ENCODE data around the gene KCNQ5. TPM values are rescaled to one million over a fixed set of nuclear protein-coding genes. Genes with fewer than 3 reads are reported as not detected.
A peak's percentile ranks its signal among the peaks of the same experiment; 100 is the strongest.

KCNQ5 gene
- total and polyA plus RNA-seq, 2 donors: 1.0 to 1.7 TPM

DNA sequence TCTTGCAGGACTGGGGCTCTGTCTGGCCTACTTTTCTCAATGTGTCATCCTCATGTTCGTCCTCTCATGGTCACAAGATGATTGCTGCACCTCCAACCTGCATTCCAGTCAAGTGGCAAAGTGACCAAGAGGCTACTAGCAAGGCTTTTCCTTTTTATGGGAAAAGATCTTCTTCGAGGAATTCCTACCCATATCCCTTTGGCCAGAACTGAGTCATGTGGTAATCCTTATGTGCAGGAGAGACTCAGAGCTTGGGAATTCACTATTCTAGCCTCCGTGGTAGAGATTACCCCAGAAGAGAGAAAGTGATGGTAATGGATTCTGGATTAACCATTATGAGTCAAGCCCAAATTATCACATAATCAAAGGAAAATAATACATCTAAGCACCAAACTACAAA, 162.7 kb downstream of the KCNQ5 start:
- Histone ChIP-seq H3K27ac (ENCODE audit: low read depth in 1 of 2, low read length in 1 of 2) (no peak overlapping the region), H3K4me3 (ENCODE audit: low read length in 2 of 2) (no peak overlapping the region), H3K36me3 (ENCODE audit: control insufficient read depth in 2 of 2, insufficient read depth in 2 of 2, low read length in 1 of 2) (no peaks in the 10 kb centered on the region), H3K9me3 (ENCODE audit: control insufficient read depth in 2 of 2, insufficient read depth in 1 of 2, low read length in 1 of 2) (no peaks in the 10 kb centered on the region), H3K27me3 (ENCODE audit: control insufficient read depth in 2 of 2, insufficient read depth in 1 of 2, low read length in 1 of 2) (no peaks in the 10 kb centered on the region), H3K4me1 (ENCODE audit: control insufficient read depth in 2 of 2, insufficient read depth in 2 of 2, low read length in 2 of 2) (peaks cover 0 to 3% of the 10 kb centered on the region in 2 donors)
- 98% methylated on average over 3 of the region's 3 CpGs for WGBS
- DNase-seq (ENCODE audit: low read depth in 6 of 9, low spot score in 9 of 9): no peak

DNA sequence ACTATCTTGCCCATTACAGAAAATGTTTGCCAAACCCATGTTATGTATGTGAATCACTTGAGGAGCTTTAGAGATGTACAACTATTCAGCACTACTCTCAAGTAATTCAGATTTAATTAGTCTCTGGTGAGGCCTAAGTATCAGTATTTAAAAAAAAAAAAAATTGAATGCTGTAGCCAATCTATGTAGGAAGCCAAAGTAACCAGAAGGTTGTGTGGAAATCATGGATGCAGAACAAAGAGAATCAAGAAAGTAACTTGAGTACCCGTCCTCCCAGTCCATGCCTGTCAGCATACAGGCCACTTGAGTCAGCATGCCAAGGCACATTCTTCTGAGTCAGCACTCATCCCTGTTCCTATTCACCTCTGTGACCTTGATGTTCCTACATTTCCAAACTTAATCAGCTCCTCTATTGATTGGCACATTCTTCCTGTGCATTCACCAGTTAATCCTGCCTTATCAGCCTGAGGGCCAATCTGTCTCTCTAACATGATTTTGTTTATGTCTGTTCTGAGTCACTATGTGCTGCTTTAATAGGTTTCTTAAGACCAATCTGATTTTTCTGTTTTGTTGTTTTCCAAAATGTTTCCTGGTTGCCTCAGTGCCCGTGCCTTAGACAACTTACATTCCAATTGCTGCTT, 165.6 kb downstream of the KCNQ5 start:
- peak in 1 of 9 donors; percentile 10 for DNase-seq (ENCODE audit: low read depth in 6 of 9, low spot score in 9 of 9)
- H3K4me3 ChIP-seq (ENCODE audit: low read length in 2 of 2): no peak overlapping the region
- WGBS: 93% methylated on average over 2 of the region's 2 CpGs
- no peaks in the 10 kb centered on the region for H3K9me3 ChIP-seq (ENCODE audit: control insufficient read depth in 2 of 2, insufficient read depth in 1 of 2, low read length in 1 of 2)
- H3K27me3 ChIP-seq (ENCODE audit: control insufficient read depth in 2 of 2, insufficient read depth in 1 of 2, low read length in 1 of 2): no peaks in the 10 kb centered on the region
- H3K36me3 ChIP-seq (ENCODE audit: control insufficient read depth in 2 of 2, insufficient read depth in 2 of 2, low read length in 1 of 2): no peaks in the 10 kb centered on the region
- peak overlapping the region in 1 of 2 donors; percentile 32 for H3K27ac ChIP-seq (ENCODE audit: low read depth in 1 of 2, low read length in 1 of 2)
- peaks cover 0 to 3% of the 10 kb centered on the region in 2 donors for H3K4me1 ChIP-seq (ENCODE audit: control insufficient read depth in 2 of 2, insufficient read depth in 2 of 2, low read length in 2 of 2)

DNA sequence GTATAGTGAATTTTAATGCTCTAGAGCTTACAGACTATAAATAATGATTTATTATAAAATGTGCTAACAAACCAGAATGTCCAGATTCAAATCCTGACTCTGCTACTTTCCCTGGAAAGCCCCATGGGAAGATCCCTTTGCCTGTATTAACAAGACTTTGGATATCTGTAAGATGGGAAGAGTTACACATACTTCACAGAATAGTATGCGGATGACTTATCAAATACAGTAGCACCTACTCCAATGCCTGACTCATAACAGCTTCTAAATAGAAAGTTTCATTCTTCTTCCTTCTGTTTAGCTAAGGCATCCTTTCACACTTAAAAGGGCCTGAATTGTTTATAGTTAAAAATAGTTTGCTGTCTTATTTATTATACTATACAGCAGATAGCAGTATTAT, 166.3 kb downstream of the KCNQ5 start:
- no peak for DNase-seq (ENCODE audit: low read depth in 6 of 9, low spot score in 9 of 9)
- 91% methylated on average over 1 of the region's 1 CpG for WGBS
- H3K36me3 ChIP-seq (ENCODE audit: control insufficient read depth in 2 of 2, insufficient read depth in 2 of 2, low read length in 1 of 2): no peaks in the 10 kb centered on the region
- H3K4me3 ChIP-seq (ENCODE audit: low read length in 2 of 2): no peak overlapping the region
- H3K9me3 ChIP-seq (ENCODE audit: control insufficient read depth in 2 of 2, insufficient read depth in 1 of 2, low read length in 1 of 2): no peaks in the 10 kb centered on the region
- H3K27ac ChIP-seq (ENCODE audit: low read depth in 1 of 2, low read length in 1 of 2): no peak overlapping the region
- no peaks in the 10 kb centered on the region for H3K27me3 ChIP-seq (ENCODE audit: control insufficient read depth in 2 of 2, insufficient read depth in 1 of 2, low read length in 1 of 2)
- H3K4me1 ChIP-seq (ENCODE audit: control insufficient read depth in 2 of 2, insufficient read depth in 2 of 2, low read length in 2 of 2): peaks cover 0 to 3% of the 10 kb centered on the region in 2 donors

DNA sequence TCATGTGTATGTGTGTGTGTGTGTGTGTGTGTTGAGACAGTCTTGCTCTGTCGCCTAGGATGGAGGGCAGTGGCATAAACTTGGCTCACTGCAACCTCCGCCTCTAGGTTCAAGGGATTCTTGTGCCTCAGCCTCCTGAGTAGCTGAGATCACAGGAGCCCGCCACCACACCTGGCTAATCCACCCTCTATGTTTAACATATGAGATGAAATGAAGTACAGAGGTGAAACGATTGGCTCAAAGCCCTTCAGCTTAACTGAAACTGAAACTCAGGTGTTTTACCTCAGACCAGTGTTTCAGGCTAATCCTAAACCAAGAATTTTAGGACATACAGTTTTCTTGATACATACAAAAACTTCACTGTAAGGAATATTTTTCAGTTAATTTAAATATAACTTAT, 167.3 kb downstream of the KCNQ5 start:
- WGBS: 93% methylated on average over 4 of the region's 4 CpGs
- no peaks in the 10 kb centered on the region for H3K9me3 ChIP-seq (ENCODE audit: control insufficient read depth in 2 of 2, insufficient read depth in 1 of 2, low read length in 1 of 2)
- H3K27ac ChIP-seq (ENCODE audit: low read depth in 1 of 2, low read length in 1 of 2): no peak overlapping the region
- H3K27me3 ChIP-seq (ENCODE audit: control insufficient read depth in 2 of 2, insufficient read depth in 1 of 2, low read length in 1 of 2): no peaks in the 10 kb centered on the region
- no peak overlapping the region for H3K4me3 ChIP-seq (ENCODE audit: low read length in 2 of 2)
- H3K4me1 ChIP-seq (ENCODE audit: control insufficient read depth in 2 of 2, insufficient read depth in 2 of 2, low read length in 2 of 2): peaks cover 0 to 3% of the 10 kb centered on the region in 2 donors
- H3K36me3 ChIP-seq (ENCODE audit: control insufficient read depth in 2 of 2, insufficient read depth in 2 of 2, low read length in 1 of 2): no peaks in the 10 kb centered on the region
- DNase-seq (ENCODE audit: low read depth in 6 of 9, low spot score in 9 of 9): no peak

DNA sequence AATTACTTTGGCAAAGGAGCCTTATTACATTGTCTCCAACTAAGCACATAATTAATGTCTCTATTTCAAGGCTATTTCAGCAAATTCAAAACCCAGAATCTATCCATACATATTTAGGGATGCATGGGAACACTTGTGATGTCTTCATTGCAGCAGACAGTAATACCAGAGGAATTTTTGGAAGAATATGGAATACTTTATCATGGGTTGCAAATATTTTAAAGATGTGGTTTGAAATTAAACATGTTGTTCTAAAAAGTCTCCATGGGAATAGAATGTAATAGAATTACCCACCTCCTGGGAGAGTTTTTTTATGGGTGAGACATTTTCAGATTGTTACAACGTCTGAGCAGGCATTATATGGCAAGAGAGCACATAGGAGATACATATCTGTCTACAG, 170.8 kb downstream of the KCNQ5 start:
- H3K36me3 ChIP-seq (ENCODE audit: control insufficient read depth in 2 of 2, insufficient read depth in 2 of 2, low read length in 1 of 2): no peaks in the 10 kb centered on the region
- no peak for DNase-seq (ENCODE audit: low read depth in 6 of 9, low spot score in 9 of 9)
- H3K4me1 ChIP-seq (ENCODE audit: control insufficient read depth in 2 of 2, insufficient read depth in 2 of 2, low read length in 2 of 2): peaks cover 0 to 3% of the 10 kb centered on the region in 2 donors
- no peak overlapping the region for H3K4me3 ChIP-seq (ENCODE audit: low read length in 2 of 2)
- H3K27me3 ChIP-seq (ENCODE audit: control insufficient read depth in 2 of 2, insufficient read depth in 1 of 2, low read length in 1 of 2): no peaks in the 10 kb centered on the region
- 93% methylated on average over 1 of the region's 1 CpG for WGBS
- no peak overlapping the region for H3K27ac ChIP-seq (ENCODE audit: low read depth in 1 of 2, low read length in 1 of 2)
- no peaks in the 10 kb centered on the region for H3K9me3 ChIP-seq (ENCODE audit: control insufficient read depth in 2 of 2, insufficient read depth in 1 of 2, low read length in 1 of 2)

DNA sequence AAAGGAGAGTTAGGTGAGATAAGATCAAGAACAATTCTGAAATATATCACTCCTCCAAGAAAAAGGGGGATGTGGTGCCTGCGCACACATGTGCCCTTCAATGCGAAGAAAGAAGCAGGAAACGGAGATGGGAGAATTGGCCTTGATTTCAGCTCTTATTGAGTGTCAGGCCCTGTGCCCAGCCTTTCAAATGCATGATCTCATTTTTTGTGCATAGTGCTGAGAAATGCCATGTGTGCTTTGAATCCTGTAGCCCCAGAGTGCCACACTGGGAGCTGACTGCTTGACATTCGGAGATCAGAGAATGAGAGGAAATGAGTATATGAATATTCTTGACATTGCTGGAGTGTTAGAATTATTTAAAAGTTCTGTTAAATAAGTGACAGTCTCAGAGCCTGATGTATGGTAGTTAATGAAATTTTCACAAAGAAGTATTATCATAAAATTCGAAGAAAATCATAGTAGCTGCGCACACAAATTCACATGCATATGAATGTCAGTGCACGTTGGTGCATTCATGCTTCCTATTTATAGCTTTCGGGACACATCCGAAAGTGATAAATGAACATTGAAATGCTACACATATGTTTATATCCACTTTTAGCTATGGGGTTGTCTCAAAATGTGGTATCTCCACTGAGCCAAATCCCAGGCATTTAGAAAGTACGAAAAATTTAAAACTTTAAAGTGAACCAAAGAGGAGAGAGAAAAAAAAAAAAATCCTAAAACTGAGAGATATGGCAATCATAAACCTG, 172.0 kb downstream of the KCNQ5 start:
- 93% methylated on average over 10 of the region's 10 CpGs for WGBS
- Histone ChIP-seq H3K27me3 (ENCODE audit: control insufficient read depth in 2 of 2, insufficient read depth in 1 of 2, low read length in 1 of 2) (no peaks in the 10 kb centered on the region), H3K9me3 (ENCODE audit: control insufficient read depth in 2 of 2, insufficient read depth in 1 of 2, low read length in 1 of 2) (no peaks in the 10 kb centered on the region), H3K4me3 (ENCODE audit: low read length in 2 of 2) (no peak overlapping the region), H3K4me1 (ENCODE audit: control insufficient read depth in 2 of 2, insufficient read depth in 2 of 2, low read length in 2 of 2) (peaks cover 0 to 3% of the 10 kb centered on the region in 2 donors), H3K36me3 (ENCODE audit: control insufficient read depth in 2 of 2, insufficient read depth in 2 of 2, low read length in 1 of 2) (no peaks in the 10 kb centered on the region), H3K27ac (ENCODE audit: low read depth in 1 of 2, low read length in 1 of 2) (no peak overlapping the region)
- DNase-seq (ENCODE audit: low read depth in 6 of 9, low spot score in 9 of 9): no peak

DNA sequence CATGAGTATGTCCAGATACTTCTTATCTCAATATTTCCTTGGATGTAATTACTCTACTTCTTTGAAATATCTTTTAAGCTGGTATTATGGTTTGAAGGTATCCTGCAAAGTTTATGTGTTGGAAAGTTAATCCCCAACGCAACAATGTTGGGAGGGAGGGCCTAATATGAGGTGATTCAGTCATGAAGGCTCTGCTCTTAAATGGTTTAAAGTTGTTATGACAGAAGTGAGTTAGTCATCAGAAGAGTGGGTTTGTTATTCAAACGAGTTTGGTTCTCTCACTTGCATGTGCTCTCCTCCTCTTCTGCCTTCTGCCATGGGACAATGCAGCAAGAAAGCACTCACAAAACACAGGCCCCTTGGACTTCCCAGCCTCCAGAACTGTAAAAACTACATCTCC, 176.3 kb downstream of the KCNQ5 start:
- no peak for DNase-seq (ENCODE audit: low read depth in 6 of 9, low spot score in 9 of 9)
- H3K9me3 ChIP-seq (ENCODE audit: control insufficient read depth in 2 of 2, insufficient read depth in 1 of 2, low read length in 1 of 2): no peaks in the 10 kb centered on the region
- H3K27me3 ChIP-seq (ENCODE audit: control insufficient read depth in 2 of 2, insufficient read depth in 1 of 2, low read length in 1 of 2): no peaks in the 10 kb centered on the region
- WGBS: 96% methylated on average over 2 of the region's 2 CpGs
- H3K4me1 ChIP-seq (ENCODE audit: control insufficient read depth in 2 of 2, insufficient read depth in 2 of 2, low read length in 2 of 2): no peaks in the 10 kb centered on the region
- H3K4me3 ChIP-seq (ENCODE audit: low read length in 2 of 2): no peak overlapping the region
- H3K36me3 ChIP-seq (ENCODE audit: control insufficient read depth in 2 of 2, insufficient read depth in 2 of 2, low read length in 1 of 2): no peaks in the 10 kb centered on the region
- H3K27ac ChIP-seq (ENCODE audit: low read depth in 1 of 2, low read length in 1 of 2): no peak overlapping the region

DNA sequence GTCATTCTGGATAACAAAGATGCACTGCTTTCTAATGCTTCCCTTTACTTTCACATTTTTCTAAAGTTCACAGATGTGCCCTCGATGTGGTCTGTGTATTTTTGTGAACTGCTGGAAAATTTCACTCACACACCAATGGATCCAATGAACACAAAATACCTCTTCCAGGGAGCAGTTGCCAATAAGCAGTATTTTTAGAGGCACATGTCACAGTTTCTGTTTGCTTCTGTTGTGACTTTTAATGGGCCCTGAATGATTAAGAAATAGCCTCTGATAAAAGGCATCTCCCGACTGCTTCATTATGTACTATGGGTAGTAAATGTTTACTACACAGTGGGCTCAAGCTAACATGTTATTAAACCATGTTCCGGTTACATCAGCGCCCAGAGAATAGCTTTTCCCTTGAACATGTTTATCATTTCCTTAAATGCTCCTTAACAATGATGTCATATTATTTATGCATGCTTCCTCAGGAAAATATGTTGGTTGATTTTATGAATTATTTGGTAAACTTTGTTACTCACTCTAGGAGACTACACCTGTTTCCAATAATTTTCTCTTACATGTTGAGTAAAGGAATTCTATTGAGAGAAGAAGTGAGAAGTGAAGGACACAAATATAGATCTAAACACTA, 188.0 kb downstream of the KCNQ5 start:
- Histone ChIP-seq H3K27ac (ENCODE audit: low read depth in 1 of 2, low read length in 1 of 2) (no peak overlapping the region), H3K4me3 (ENCODE audit: low read length in 2 of 2) (no peak overlapping the region), H3K36me3 (ENCODE audit: control insufficient read depth in 2 of 2, insufficient read depth in 2 of 2, low read length in 1 of 2) (no peaks in the 10 kb centered on the region), H3K27me3 (ENCODE audit: control insufficient read depth in 2 of 2, insufficient read depth in 1 of 2, low read length in 1 of 2) (no peaks in the 10 kb centered on the region), H3K9me3 (ENCODE audit: control insufficient read depth in 2 of 2, insufficient read depth in 1 of 2, low read length in 1 of 2) (no peaks in the 10 kb centered on the region), H3K4me1 (ENCODE audit: control insufficient read depth in 2 of 2, insufficient read depth in 2 of 2, low read length in 2 of 2) (no peaks in the 10 kb centered on the region)
- no peak for DNase-seq (ENCODE audit: low read depth in 6 of 9, low spot score in 9 of 9)
- 96% methylated on average over 4 of the region's 4 CpGs for WGBS

DNA sequence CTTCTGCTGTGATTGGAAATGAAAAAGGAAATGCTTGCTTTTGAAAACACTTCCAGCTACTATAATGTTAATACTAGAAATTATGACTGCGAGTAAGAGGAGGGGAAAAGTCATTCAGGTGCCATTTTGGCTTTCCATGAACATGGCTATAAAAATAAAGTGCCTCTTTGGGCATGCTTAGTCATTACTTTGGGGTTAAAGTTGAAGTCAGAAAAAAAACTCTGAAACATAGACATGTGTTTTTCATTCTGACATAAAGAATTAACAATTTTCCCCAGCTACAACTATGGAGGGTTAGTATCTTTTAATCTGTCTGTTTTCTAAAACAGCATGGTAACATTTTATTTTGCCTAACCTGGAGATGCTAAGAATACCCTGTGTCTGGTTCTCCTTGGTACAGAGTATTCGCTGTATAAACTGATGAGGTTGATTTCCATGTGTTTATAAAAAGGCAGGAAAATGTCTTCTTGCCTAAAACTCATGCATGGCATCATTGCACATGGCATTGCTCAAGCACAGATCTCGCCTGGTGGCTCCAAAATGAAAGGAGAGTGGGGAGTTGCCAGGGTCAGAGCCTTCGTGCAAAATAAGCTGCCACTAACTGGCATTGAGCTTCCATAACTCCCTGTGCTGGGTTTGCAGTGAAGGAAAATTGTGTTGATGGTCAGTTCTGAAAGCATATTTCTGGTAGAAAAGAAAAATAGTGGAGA, 188.9 kb downstream of the KCNQ5 start:
- no peaks in the 10 kb centered on the region for H3K4me1 ChIP-seq (ENCODE audit: control insufficient read depth in 2 of 2, insufficient read depth in 2 of 2, low read length in 2 of 2)
- no peaks in the 10 kb centered on the region for H3K27me3 ChIP-seq (ENCODE audit: control insufficient read depth in 2 of 2, insufficient read depth in 1 of 2, low read length in 1 of 2)
- H3K4me3 ChIP-seq (ENCODE audit: low read length in 2 of 2): no peak overlapping the region
- H3K27ac ChIP-seq (ENCODE audit: low read depth in 1 of 2, low read length in 1 of 2): no peak overlapping the region
- H3K36me3 ChIP-seq (ENCODE audit: control insufficient read depth in 2 of 2, insufficient read depth in 2 of 2, low read length in 1 of 2): no peaks in the 10 kb centered on the region
- DNase-seq (ENCODE audit: low read depth in 6 of 9, low spot score in 9 of 9): no peak
- 95% methylated on average over 4 of the region's 4 CpGs for WGBS
- H3K9me3 ChIP-seq (ENCODE audit: control insufficient read depth in 2 of 2, insufficient read depth in 1 of 2, low read length in 1 of 2): no peaks in the 10 kb centered on the region

All from thymus (tissue), 11 donors.